ENCODE measurements around the gene CD33. TPM values are rescaled to one million over a fixed set of nuclear protein-coding genes. Genes with fewer than 3 reads are reported as not detected.

CD33 gene
- total RNA-seq, 1 donor from 2014 or later, result not detected

DNA sequence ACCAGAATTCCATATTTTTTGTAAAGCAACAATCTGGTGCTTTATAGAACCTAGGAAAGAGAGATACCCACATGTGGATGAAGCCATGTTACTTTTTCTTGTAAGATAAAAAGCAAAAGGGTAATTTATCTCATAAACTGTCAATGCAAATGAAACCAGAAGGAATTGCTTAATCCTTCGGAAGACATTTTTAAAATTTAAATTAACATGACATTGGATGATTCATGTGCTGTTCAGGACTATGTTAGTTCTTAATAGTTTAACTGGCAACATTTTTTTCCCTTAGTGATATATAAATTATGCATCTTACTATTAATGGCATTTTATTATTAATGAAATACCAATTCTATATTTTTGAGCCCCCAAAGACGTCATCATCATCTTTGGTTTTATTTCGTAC, 60.8 kb downstream of the CD33 start:
- H3K27me3 ChIP-seq (ENCODE audit: control insufficient read depth, insufficient read depth, low read length), result no peaks in the 10 kb centered on the region
- no peaks in the 10 kb centered on the region for H3K36me3 ChIP-seq (ENCODE audit: control insufficient read depth, insufficient read depth, low read length)
- FAIRE-seq (no peak), DNase-seq (ENCODE audit: low read depth) (no peak)
- no peak for TF ChIP-seq CTCF (IDR thresholded peaks at IDR 0.05; ENCODE audit: insufficient read depth, low read length, severe bottlenecking)
- no peak overlapping the region for H3K4me3 ChIP-seq (ENCODE audit: low read depth, low read length)

Other genes starting within 250 kb of the CD33 start
- 3.9 and 20.0 TPM in 2 replicates for gene KLK7, start 241.2 kb upstream of the CD33 start, total RNA-seq
- gene KLK8, start 223.5 kb upstream of the CD33 start, total RNA-seq, result 7.6 and 91.1 TPM in 2 replicates
- gene KLK10, start 205.4 kb upstream of the CD33 start, total RNA-seq, result 6.6 and 28.0 TPM in 2 replicates
- gene KLK11, start 198.5 kb upstream of the CD33 start, total RNA-seq, result 1.6 and 52.0 TPM in 2 replicates
- 26.1 TPM in 1 of 2 replicates, not detected in the other for gene KLK12, start 190.1 kb upstream of the CD33 start, total RNA-seq
- gene KLK13, start 160.0 kb upstream of the CD33 start, total RNA-seq, result 0.26 and 0.51 TPM in 2 replicates
- gene KLK14, start 142.2 kb upstream of the CD33 start, total RNA-seq, result not detected in 2 replicates
- gene CTU1, start 116.7 kb upstream of the CD33 start, total RNA-seq, result 7.3 and 7.6 TPM in 2 replicates
- not detected in 2 replicates for gene SIGLEC9, start 100.2 kb upstream of the CD33 start, total RNA-seq
- gene SIGLEC7, start 82.8 kb upstream of the CD33 start, total RNA-seq, result not detected in 2 replicates
- not detected in 2 replicates for gene SIGLECL1, start 26.0 kb downstream of the CD33 start, total RNA-seq
- not detected in 2 replicates for gene IGLON5, start 86.6 kb downstream of the CD33 start, total RNA-seq
- 0.53 and 2.8 TPM in 2 replicates for gene VSIG10L, start 117.1 kb downstream of the CD33 start, total RNA-seq
- gene ETFB, start 141.3 kb downstream of the CD33 start, total RNA-seq, result 70.6 and 79.8 TPM in 2 replicates
- gene CLDND2, start 143.9 kb downstream of the CD33 start, total RNA-seq, result not detected in 2 replicates
- not detected in 2 replicates for gene NKG7, start 147.6 kb downstream of the CD33 start, total RNA-seq
- not detected in 2 replicates for gene LIM2, start 162.9 kb downstream of the CD33 start, total RNA-seq
- not detected in 2 replicates for gene C19orf84, start 165.5 kb downstream of the CD33 start, total RNA-seq
- gene SIGLEC10, start 192.6 kb downstream of the CD33 start, total RNA-seq, result not detected in 2 replicates
- gene SIGLEC8, start 233.4 kb downstream of the CD33 start, total RNA-seq, result not detected in 2 replicates